IPS-20b (cell line): ENCODE data around the gene KRTAP10-10.
"Not testable (repeated sequence)": the region's sequence is repeated elsewhere in the genome, so short reads cannot be mapped to it uniquely, and the experiment has no call there.

Source experiments
- H3K27ac ChIP-seq: one replicate; pipeline ENCODE4 v1.5.1; 2013; ENCODE audit warnings: low read length
- H3K27me3 ChIP-seq: 2 replicates; pipeline ENCODE4 v1.6.1; 2013; ENCODE audit warnings: mild to moderate bottlenecking, low read length, inconsistent platforms; ENCODE audit not compliant: insufficient read depth
- H3K36me3 ChIP-seq: 2 replicates; pipeline ENCODE4 v1.6.1; 2013; ENCODE audit warnings: low read depth, mild to moderate bottlenecking, inconsistent platforms, low read length, moderate library complexity; ENCODE audit not compliant: insufficient read depth
- H3K4me1 ChIP-seq: 2 replicates; pipeline ENCODE4 v1.6.1; 2013; ENCODE audit warnings: mild to moderate bottlenecking, control low read depth, inconsistent platforms, low read length, moderate library complexity; ENCODE audit not compliant: insufficient read depth
- H3K4me3 ChIP-seq: 2 replicates; pipeline ENCODE4 v1.5.1; 2013; ENCODE audit warnings: mild to moderate bottlenecking, low read length, inconsistent platforms
- H3K9ac ChIP-seq: 2 replicates; pipeline ENCODE4 v1.6.1; 2013; ENCODE audit warnings: low read depth, mild to moderate bottlenecking, inconsistent platforms, low read length, moderate library complexity
- H3K9me3 ChIP-seq: 2 replicates; pipeline ENCODE4 v1.6.1; 2013; ENCODE audit warnings: mild to moderate bottlenecking, low read depth, low read length, inconsistent platforms; ENCODE audit not compliant: insufficient read depth

KRTAP10-10 gene

DNA sequence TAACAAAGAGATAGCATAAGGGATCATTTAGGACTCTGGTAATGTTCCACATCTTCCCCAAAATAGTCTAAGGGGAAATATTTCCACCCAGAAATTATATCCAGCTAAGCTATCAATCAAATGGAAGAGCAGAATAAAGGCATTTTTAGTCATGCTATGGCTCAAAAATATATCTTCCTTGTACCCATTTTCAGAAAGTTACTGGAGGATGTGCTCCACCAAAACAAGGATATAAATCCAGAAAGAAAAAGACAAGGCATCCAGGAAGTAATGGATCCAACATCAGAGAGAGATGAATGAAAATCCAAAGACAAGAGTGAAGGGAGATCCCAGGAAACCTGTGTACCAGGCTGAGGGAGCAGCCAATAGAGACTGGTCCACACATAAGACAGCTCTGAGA, 28.0 kb upstream of the KRTAP10-10 start:
- H3K27me3 ChIP-seq, result no peaks in the 10 kb centered on the region
- no peaks in the 10 kb centered on the region for H3K36me3 ChIP-seq
- H3K27ac ChIP-seq, result no peak overlapping the region
- H3K9ac ChIP-seq, result no peak overlapping the region
- H3K9me3 ChIP-seq, result peaks cover 22% of the 10 kb centered on the region
- H3K4me3 ChIP-seq, result no peak overlapping the region
- H3K4me1 ChIP-seq, result no peaks in the 10 kb centered on the region

GRCh38 chr21:44610157-44610843, 26.9 kb upstream of the KRTAP10-10 start:
- not testable (repeated sequence) for H3K4me3 ChIP-seq, H3K27me3 ChIP-seq, H3K36me3 ChIP-seq, H3K27ac ChIP-seq, H3K9ac ChIP-seq, H3K4me1 ChIP-seq
- H3K9me3 ChIP-seq, result peaks cover 18% of the 10 kb centered on the region

- Histone ChIP-seq H3K4me1 (no peaks in the 10 kb centered on the region), H3K4me3 (no peak overlapping the region), H3K27me3 (no peaks in the 10 kb centered on the region), H3K36me3 (no peaks in the 10 kb centered on the region), H3K9ac (no peak overlapping the region), H3K9me3 (peaks cover 18% of the 10 kb centered on the region), H3K27ac (no peak overlapping the region)
Measured at GRCh38 chr21:44611551-44611950, 25.6 kb upstream of the KRTAP10-10 start.

- H3K9me3 ChIP-seq, result peaks cover 18% of the 10 kb centered on the region
- H3K27me3 ChIP-seq, result no peaks in the 10 kb centered on the region
- H3K36me3 ChIP-seq, result no peaks in the 10 kb centered on the region
- no peak within 1 kb of the TSS for H3K27ac ChIP-seq
- H3K4me3 ChIP-seq, result no peak within 1 kb of the TSS
- no peaks in the 10 kb centered on the region for H3K4me1 ChIP-seq
- no peak within 1 kb of the TSS for H3K9ac ChIP-seq
Measured at GRCh38 chr21:44612029-44612486, 25.1 kb upstream of the KRTAP10-10 start, which contains the start of gene KRTAP10-8. Gene KRTAP10-8 (plus strand): TSS chr21:44612079. CDS start chr21:44612101, 22 bp downstream.

DNA sequence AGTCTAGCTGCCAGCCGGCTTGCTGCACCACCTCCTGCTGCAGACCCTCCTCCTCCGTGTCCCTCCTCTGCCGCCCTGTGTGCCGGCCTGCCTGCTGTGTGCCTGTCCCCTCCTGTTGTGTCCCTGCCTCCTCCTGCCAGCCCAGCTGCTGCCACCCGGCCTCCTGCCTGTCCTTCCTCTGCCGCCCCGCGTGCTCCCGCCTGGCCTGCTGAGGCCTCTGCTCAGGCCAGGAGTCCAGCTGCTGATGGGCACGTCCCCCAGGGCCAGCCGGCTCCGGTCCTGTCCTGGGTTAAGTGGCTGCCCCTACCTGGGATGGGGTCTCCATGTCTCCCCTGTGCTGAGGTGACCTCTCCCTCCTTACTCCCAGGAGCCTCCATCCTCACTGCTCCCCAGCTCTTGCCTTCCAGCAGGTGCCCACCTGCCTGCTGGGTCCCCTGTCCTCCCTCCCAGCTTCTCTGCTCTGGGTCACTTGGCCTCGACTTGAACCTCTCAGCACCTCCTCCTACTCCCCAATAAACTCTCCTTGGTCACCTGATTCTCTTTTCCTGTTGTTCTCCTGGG, 24.4 kb upstream of the KRTAP10-10 start:
- H3K9me3 ChIP-seq, result peaks cover 18% of the 10 kb centered on the region
- H3K4me1 ChIP-seq, result no peaks in the 10 kb centered on the region
- H3K36me3 ChIP-seq, result no peaks in the 10 kb centered on the region
- no peak overlapping the region for H3K9ac ChIP-seq
- H3K27ac ChIP-seq, result no peak overlapping the region
- H3K27me3 ChIP-seq, result no peaks in the 10 kb centered on the region
- H3K4me3 ChIP-seq, result no peak overlapping the region

GRCh38 chr21:44613386-44614155, 23.6 kb upstream of the KRTAP10-10 start:
- Histone ChIP-seq H3K9ac (no peak overlapping the region), H3K27me3 (no peaks in the 10 kb centered on the region), H3K27ac (no peak overlapping the region), H3K4me3 (no peak overlapping the region), H3K9me3 (peaks cover 18% of the 10 kb centered on the region), H3K4me1 (no peaks in the 10 kb centered on the region), H3K36me3 (no peaks in the 10 kb centered on the region)

- H3K4me3 ChIP-seq, result no peak overlapping the region
- no peaks in the 10 kb centered on the region for H3K4me1 ChIP-seq
- H3K27me3 ChIP-seq, result no peaks in the 10 kb centered on the region
- peaks cover 20% of the 10 kb centered on the region for H3K9me3 ChIP-seq
- H3K36me3 ChIP-seq, result no peaks in the 10 kb centered on the region
- no peak overlapping the region for H3K27ac ChIP-seq
- no peak overlapping the region for H3K9ac ChIP-seq
Measured at GRCh38 chr21:44614161-44614631, 23.0 kb upstream of the KRTAP10-10 start.

GRCh38 chr21:44614961-44615391, 22.2 kb upstream of the KRTAP10-10 start:
- no peaks in the 10 kb centered on the region for H3K4me1 ChIP-seq
- H3K9ac ChIP-seq, result no peak overlapping the region
- H3K4me3 ChIP-seq, result no peak overlapping the region
- no peak overlapping the region for H3K27ac ChIP-seq
- H3K27me3 ChIP-seq, result no peaks in the 10 kb centered on the region
- H3K36me3 ChIP-seq, result no peaks in the 10 kb centered on the region
- peaks cover 24% of the 10 kb centered on the region for H3K9me3 ChIP-seq

DNA sequence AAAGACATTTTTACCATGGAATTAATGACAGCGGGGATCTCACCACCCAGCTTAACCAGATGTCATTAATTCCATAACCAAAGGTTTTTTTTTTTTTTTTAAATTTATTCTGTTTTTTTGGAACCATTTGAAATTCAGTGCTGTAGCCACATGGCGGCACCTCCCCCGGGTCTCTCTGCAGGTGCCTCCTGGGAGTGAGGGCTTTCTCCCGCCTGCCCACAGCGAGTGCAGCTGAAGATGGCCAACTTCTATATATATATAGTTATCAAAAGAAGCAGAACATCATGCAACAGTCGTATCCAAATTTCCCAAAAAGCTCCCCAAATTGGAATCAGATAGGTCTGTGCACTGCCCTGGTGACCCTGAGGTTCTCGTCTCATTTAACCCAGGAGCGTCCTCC, 21.7 kb upstream of the KRTAP10-10 start:
- Histone ChIP-seq H3K4me1 (no peaks in the 10 kb centered on the region), H3K36me3 (no peaks in the 10 kb centered on the region), H3K27ac (no peak overlapping the region), H3K4me3 (no peak overlapping the region), H3K9me3 (peaks cover 26% of the 10 kb centered on the region), H3K9ac (no peak overlapping the region), H3K27me3 (no peaks in the 10 kb centered on the region)

- H3K4me3 ChIP-seq, result no peak overlapping the region
- H3K4me1 ChIP-seq, result no peaks in the 10 kb centered on the region
- H3K27me3 ChIP-seq, result no peaks in the 10 kb centered on the region
- H3K36me3 ChIP-seq, result no peaks in the 10 kb centered on the region
- H3K9me3 ChIP-seq, result peaks cover 29% of the 10 kb centered on the region
- no peak overlapping the region for H3K9ac ChIP-seq
- no peak overlapping the region for H3K27ac ChIP-seq
Measured at GRCh38 chr21:44615911-44616590, 21.1 kb upstream of the KRTAP10-10 start.

DNA sequence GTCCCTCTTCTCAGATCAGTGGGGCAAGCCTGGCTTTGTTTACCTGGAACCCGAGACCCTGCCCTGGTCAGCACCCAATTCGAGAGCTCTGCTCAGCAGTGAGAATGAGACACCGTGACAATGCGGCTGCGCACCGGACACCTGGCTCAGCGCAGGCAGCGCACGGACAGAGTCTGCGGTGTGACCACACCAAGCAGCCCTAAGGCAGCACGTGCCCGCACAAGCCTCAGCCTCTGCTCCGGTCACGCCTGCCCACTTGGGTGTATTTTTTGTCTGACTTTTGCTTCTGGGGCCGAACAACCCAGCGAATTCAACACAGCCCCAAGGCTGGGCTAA, 20.6 kb upstream of the KRTAP10-10 start:
- H3K4me1 ChIP-seq, result no peaks in the 10 kb centered on the region
- no peaks in the 10 kb centered on the region for H3K27me3 ChIP-seq
- H3K4me3 ChIP-seq, result no peak overlapping the region
- peaks cover 26% of the 10 kb centered on the region for H3K9me3 ChIP-seq
- H3K36me3 ChIP-seq, result no peaks in the 10 kb centered on the region
- H3K9ac ChIP-seq, result no peak overlapping the region
- H3K27ac ChIP-seq, result no peak overlapping the region
